K562 (cell line): Measurements from ENCODE around the gene FGGY. TPM values are rescaled to one million over a fixed set of nuclear protein-coding genes. Genes with fewer than 3 reads are reported as not detected.
A peak's percentile ranks its signal among the peaks of the same experiment; 100 is the strongest.

Source experiments
- ATAC-seq: fragments of 200-7000 bp; cut with Tn5 transposase; 3 replicates; pipeline ENCODE4 v1.9.1; 2020; ENCODE audit warnings: moderate library complexity
- BruUV-seq: library from RNA; stranded (reverse); fragments of 400-500 nt; replicated peaks from 2 replicates; lab custom pipeline; 2021; lab: Mats Ljungman, UMichigan
- CTCF ChIA-PET: fragments of 300-600 bp; formaldehyde crosslinking; extraction: SDS; loops from one replicate; lab custom pipeline; 2021; ENCODE audit warnings: low intra/inter-chr PET ratio; lab: Yijun Ruan, JAX
- POLR2A ChIA-PET: fragments of 300-600, 350-650 bp; sonication (Branson Sonifier 250); formaldehyde crosslinking; extraction: SDS; loops from one replicate; lab custom pipeline; 2021; ENCODE audit warnings: antibody characterized with exemption, inconsistent platforms; lab: Yijun Ruan, JAX
- DNase-seq, 4 experiments: peaks; one replicate each; pipeline versions ENCODE4 v3.0.0 to v3.0.0-alpha.2; 2011 to 2018; ENCODE audit warnings: low spot score in 3 of 4, mixed read lengths in 3 of 4; ENCODE audit errors: extremely low read depth in 1 of 4
- FAIRE-seq: peaks from 2 replicates; lab custom pipeline; 2011; peaks lifted over from hg19 to GRCh38; lab: Jason Lieb, UNC
- H2AFZ ChIP-seq: 2 replicates; pipeline ENCODE4 v1.6.0; 2011; ENCODE audit warnings: low read depth, low read length, control low read depth, inconsistent platforms
- H3K27ac ChIP-seq: fragments of 200-600 bp; 3 replicates; pipeline ENCODE4 v1.8.0; 2011; ENCODE audit warnings: low read depth, mild to moderate bottlenecking, control low read depth, inconsistent platforms, low read length, moderate library complexity, mixed read lengths; ENCODE audit errors: extremely low read depth
- H3K27me3 ChIP-seq, 2 experiments: fragments of 300-600 bp in 1 of 2; 2 replicates in 1 of 2; 3 replicates in 1 of 2; pipeline versions ENCODE4 v1.6.0 to v1.8.0; 2011; ENCODE audit warnings: inconsistent platforms in 2 of 2, low read length in 2 of 2, mild to moderate bottlenecking in 1 of 2, mixed read lengths in 1 of 2, moderate library complexity in 1 of 2; ENCODE audit not compliant: control insufficient read depth in 2 of 2, insufficient read depth in 2 of 2
- H3K36me3 ChIP-seq: fragments of 300-600 bp; 3 replicates; pipeline ENCODE4 v1.8.0; 2011; ENCODE audit warnings: mild to moderate bottlenecking, low read length, inconsistent platforms; ENCODE audit not compliant: control insufficient read depth, insufficient read depth
- H3K4me1 ChIP-seq, 2 experiments: fragments of 200-600 bp in 1 of 2; replicated peaks in 1 of 2; 2 replicates in 1 of 2; 3 replicates in 1 of 2; pipeline versions ENCODE4 v1.5.1 to v1.8.0; 2011; ENCODE audit warnings: inconsistent platforms in 2 of 2, low read length in 2 of 2, mild to moderate bottlenecking in 1 of 2, mixed read lengths in 1 of 2, moderate library complexity in 1 of 2; ENCODE audit not compliant: control insufficient read depth in 2 of 2, insufficient read depth in 2 of 2
- H3K4me2 ChIP-seq: 2 replicates; pipeline ENCODE4 v1.6.1; 2011; ENCODE audit warnings: low read length, control low read depth, inconsistent platforms, mixed read lengths; ENCODE audit not compliant: insufficient read depth
- H3K4me3 ChIP-seq: fragments of 200-600 bp; sonication (generic), shearing (Covaris generic); 2 replicates; pipeline ENCODE4 v1.5.1; 2016; ENCODE audit warnings: control low read depth, inconsistent platforms
- H3K79me2 ChIP-seq: fragments of 200-600 bp; 3 replicates; pipeline ENCODE4 v1.8.0; 2011; ENCODE audit warnings: low read length, inconsistent platforms; ENCODE audit not compliant: control insufficient read depth, insufficient read depth
- H3K9ac ChIP-seq, 2 experiments: 2 replicates each; pipeline versions ENCODE4 v1.6.0 to v1.6.1; 2011; ENCODE audit warnings: low read depth in 2 of 2, low read length in 2 of 2, control low read depth in 1 of 2, inconsistent platforms in 1 of 2, mild to moderate bottlenecking in 1 of 2, mixed read lengths in 1 of 2; ENCODE audit not compliant: insufficient read depth in 1 of 2
- H3K9me1 ChIP-seq: one replicate; pipeline ENCODE4 v1.6.0; 2011; ENCODE audit warnings: inconsistent platforms, mild to moderate bottlenecking, low read length, moderate library complexity; ENCODE audit not compliant: control insufficient read depth, insufficient read depth
- H3K9me3 ChIP-seq: replicated peaks from 2 replicates; pipeline ENCODE4 v1.5.1; 2011; ENCODE audit warnings: low read depth, low read length, inconsistent platforms; ENCODE audit not compliant: control insufficient read depth, insufficient read depth
- H4K20me1 ChIP-seq: replicated peaks from 2 replicates; pipeline ENCODE4 v1.6.1; 2011; ENCODE audit warnings: low read length, inconsistent platforms, mixed read lengths; ENCODE audit not compliant: control insufficient read depth, insufficient read depth
- ATF4 ChIP-seq: fragments of 450-650 bp; formaldehyde crosslinking; IDR thresholded peaks from 2 replicates; pipeline ENCODE4 v1.4.0; 2022; ENCODE audit warnings: mild to moderate bottlenecking, moderate library complexity
- CBFA2T2 ChIP-seq: fragments of 450-650 bp; conservative IDR thresholded peaks from 2 replicates; pipeline ENCODE4 v1.6.1; 2017; ENCODE audit warnings: mild to moderate bottlenecking
- CEBPG ChIP-seq, 3 experiments: fragments of 200-800 bp in 1 of 3; sonication (Bioruptor generic) in 1 of 3; sonication (generic) in 1 of 3; formaldehyde crosslinking in 1 of 3; IDR thresholded peaks in 2 of 3; conservative IDR thresholded peaks in 1 of 3; 2 replicates each; pipeline versions ENCODE4 v1.6.1 to v1.8.0; 2016 to 2022; ENCODE audit warnings: missing compliant biosample characterization in 2 of 3, missing genetic modification characterization in 2 of 3, mild to moderate bottlenecking in 1 of 3, missing genetic modification reagents in 1 of 3
- CHD4 ChIP-seq: fragments of 200-600 bp; sonication (generic); IDR thresholded peaks from 3 replicates; pipeline ENCODE4 v1.6.1; 2012; ENCODE audit warnings: low read depth, mild to moderate bottlenecking, mixed read lengths, low read length, inconsistent platforms; ENCODE audit not compliant: insufficient read depth, insufficient replicate concordance, poor library complexity, severe bottlenecking
- TRIM24 ChIP-seq, 2 experiments: fragments of 450-650 bp; IDR thresholded peaks; 2 replicates each; pipeline ENCODE4 v1.6.1; 2016
- ZSCAN29 ChIP-seq: fragments of 450-650 bp; IDR thresholded peaks from 2 replicates; pipeline ENCODE4 v1.6.1; 2017
- WGBS: fragments of 100-300 bp; shearing (Covaris generic); methylation state at CpG from one replicate; pipeline ENCODE4 v1.1.6; 2016; ENCODE audit warnings: low coverage, mixed read lengths; ENCODE audit not compliant: insufficient coverage; ENCODE audit errors: missing lambda C conversion rate; 5-methylcytosine and 5-hydroxymethylcytosine counted together
- in situ Hi-C: fragments of 300-500 bp; cut with MboI; formaldehyde crosslinking; loops from 4 replicates; pipeline ENCODE4 v1.15.0; 2018; ENCODE audit warnings: inconsistent platforms, mixed read lengths
- intact Hi-C: fragments of 100-400 bp; cut with micrococcal nuclease; formaldehyde crosslinking; loops from 2 replicates; pipeline ENCODE4 v1.14.2; 2022
- polyA plus RNA-seq, 8 experiments: library from polyadenylated mRNA; depleted of rRNA in 4 of 8; stranded (reverse) in 5 of 8; unstranded in 3 of 8; fragments of >200 nt; fragmentation: Nextera tagmentation in 2 of 8; fragmentation: Illumina TruSeq in 1 of 8; extraction: Ambion mirVana in 2 of 8; extraction: Trizol in 1 of 8; gene quantifications; 2 replicates each; pipeline versions ENCODE4 v1.2.1 to v1.2.3, GENCODE V29; 2011 to 2014; ENCODE audit warnings: inconsistent platforms in 1 of 8, missing spikeins in 1 of 8
- total RNA-seq, 7 experiments: library from RNA; depleted of rRNA in 6 of 7; stranded (reverse); fragments of >200 nt in 6 of 7; fragmentation: Illumina TruSeq in 2 of 7; extraction: Trizol in 2 of 7; gene quantifications; 2 replicates each; pipeline versions ENCODE4 v1.2.1 to v1.2.3, GENCODE V29; 2011 to 2021; ENCODE audit warnings: low replicate concordance in 1 of 7

Gene FGGY
- total and polyA plus RNA-seq, 9 of the 15 experiments (the other 6 are each of a cell fraction or from before 2014, with no cell fraction given) = 9.7 to 19.2 (median 12.6) TPM

- ChIA-PET POLR2A (interaction anchor here (0.8 kb wide), 1 partner anchor 502 kb away, joined by 3 read pairs; no protein-coding TSS in a partner anchor), CTCF (no interaction called here)
- Histone ChIP-seq H3K9me1 (no peaks in the 10 kb centered on the region), H3K27ac (no peak overlapping the region), H3K4me1 (peaks cover 0 to 34% of the 10 kb centered on the region in 2 experiments; a peak in 3 of 5 replicates), H3K9ac (no peak overlapping the region), H3K36me3 (no peaks in the 10 kb centered on the region), H3K79me2 (no peaks in the 10 kb centered on the region), H3K27me3 (no peaks in the 10 kb centered on the region), H3K4me2 (no peak overlapping the region), H3K4me3 (no peak overlapping the region), H3K9me3 (no peaks in the 10 kb centered on the region), H4K20me1 (no peaks in the 10 kb centered on the region), H2AFZ (no peak overlapping the region)
- TF ChIP-seq CEBPG (CRISPR knock-in tag; IDR thresholded peaks at IDR 0.05) (no peak), CEBPG (tag; conservative IDR thresholded peaks at IDR 0.05 in 1 of 2, IDR thresholded peaks at IDR 0.05 in 1 of 2) (no peak), CBFA2T2 (no peak), ZSCAN29 (no peak), TRIM24 (IDR thresholded peaks at IDR 0.05) (peak in 1 of 2 experiments; percentile 31; a peak in 1 of 4 replicates)
- intact Hi-C loops (no loop called here), in situ Hi-C loops (no loop called here)
- 22% methylated on average over 4 of the region's 4 CpGs for WGBS
- ATAC-seq = no peak
- no peak for DNase-seq
- no TSS peak for BruUV-seq
- FAIRE-seq = no peak
Observed at GRCh38 chr1:59502009-59502691, 205.3 kb downstream of the FGGY start.

- no peaks in the 10 kb centered on the region for H3K79me2 ChIP-seq
- no peaks in the 10 kb centered on the region for H4K20me1 ChIP-seq
- H3K9me1 ChIP-seq = no peaks in the 10 kb centered on the region
- 23% methylated on average over 3 of the region's 3 CpGs for WGBS
- H3K4me3 ChIP-seq = no peak overlapping the region
- H3K27ac ChIP-seq = peak overlapping the region; percentile 25; the same call in 1 of the 3 replicates
- DNase-seq (no peak), ATAC-seq (no peak), FAIRE-seq (peak; percentile 26)
- H3K4me2 ChIP-seq = no peak overlapping the region
- H2AFZ ChIP-seq = no peak overlapping the region
- H3K9ac ChIP-seq = no peak overlapping the region
- H3K9me3 ChIP-seq = no peaks in the 10 kb centered on the region
- no TSS peak for BruUV-seq
- intact Hi-C loops = no loop called here
- TF ChIP-seq CEBPG (CRISPR knock-in tag; IDR thresholded peaks at IDR 0.05) = no peak
- TF ChIP-seq CEBPG (tag; conservative IDR thresholded peaks at IDR 0.05 in 1 of 2, IDR thresholded peaks at IDR 0.05 in 1 of 2) = peak; percentile 37 to 63; a peak in 3 of 4 replicates
- TF ChIP-seq CHD4 = no peak
- TF ChIP-seq ATF4 (CRISPR knock-in tag) = 0 out of 2 replicates have a peak, but pooled peaks have one; percentile 30
- ChIA-PET POLR2A (no interaction called here), CTCF (no interaction called here)
- no peaks in the 10 kb centered on the region for H3K36me3 ChIP-seq
- peaks cover 0 to 34% of the 10 kb centered on the region in 2 experiments; a peak in 3 of 5 replicates for H3K4me1 ChIP-seq
- H3K27me3 ChIP-seq = no peaks in the 10 kb centered on the region
- in situ Hi-C loops = no loop called here
Observed at GRCh38 chr1:59504276-59504675, 207.4 kb downstream of the FGGY start.
